ENCODE results near the gene STPG2.
"Not testable (repeated sequence)": the region's sequence is repeated elsewhere in the genome, so short reads cannot be mapped to it uniquely, and the experiment has no call there.

Gene STPG2

DNA sequence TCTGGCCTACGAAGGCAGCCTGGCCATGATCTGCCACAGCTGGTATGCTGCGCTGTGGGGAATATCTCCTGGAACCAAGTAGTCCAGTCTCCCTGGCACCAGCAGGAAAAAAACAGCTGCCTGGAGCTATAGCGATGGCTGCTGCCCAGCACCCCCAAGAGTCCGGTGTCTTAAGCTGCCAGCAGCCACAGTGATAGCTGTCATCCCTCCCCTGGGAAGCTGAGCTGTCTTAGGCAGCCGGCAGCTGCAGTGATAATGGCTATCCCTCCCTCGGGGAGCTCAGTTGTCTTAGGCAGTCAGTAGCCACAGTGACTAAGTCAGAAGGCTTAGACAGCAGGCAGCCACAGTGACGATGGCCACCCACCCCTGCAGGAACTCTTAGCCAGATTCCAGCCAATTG is 205.1 kb downstream of the STPG2 start:
- DNase-seq: no peak

DNA sequence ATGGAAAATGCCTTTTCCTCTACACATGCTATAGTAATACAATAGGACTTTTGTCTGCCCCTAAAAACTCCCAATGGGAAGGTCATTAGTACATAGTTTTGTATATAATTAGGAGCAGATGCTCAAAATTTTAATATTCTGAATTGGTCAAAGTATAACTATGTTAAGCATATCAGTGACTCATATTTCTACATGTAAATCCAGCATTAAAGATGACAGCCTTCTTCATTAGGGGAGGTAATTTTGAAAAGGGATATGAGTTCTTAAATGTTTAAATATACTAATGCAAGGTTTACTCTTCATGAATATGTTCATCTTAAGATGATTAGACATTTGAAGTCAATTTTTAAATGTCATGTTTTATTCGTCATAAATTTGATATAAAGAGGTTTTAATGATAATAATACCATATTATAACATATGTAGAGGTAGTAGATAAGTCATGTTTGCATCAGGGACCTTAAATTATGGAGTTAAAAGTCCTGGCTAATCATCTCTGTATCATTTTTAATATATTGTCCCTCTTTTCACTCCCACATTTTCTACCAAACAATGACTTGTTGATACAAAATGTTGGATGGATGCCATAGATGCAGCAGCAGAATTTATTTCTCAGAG is 218.8 kb downstream of the STPG2 start:
- no peak for DNase-seq

DNA sequence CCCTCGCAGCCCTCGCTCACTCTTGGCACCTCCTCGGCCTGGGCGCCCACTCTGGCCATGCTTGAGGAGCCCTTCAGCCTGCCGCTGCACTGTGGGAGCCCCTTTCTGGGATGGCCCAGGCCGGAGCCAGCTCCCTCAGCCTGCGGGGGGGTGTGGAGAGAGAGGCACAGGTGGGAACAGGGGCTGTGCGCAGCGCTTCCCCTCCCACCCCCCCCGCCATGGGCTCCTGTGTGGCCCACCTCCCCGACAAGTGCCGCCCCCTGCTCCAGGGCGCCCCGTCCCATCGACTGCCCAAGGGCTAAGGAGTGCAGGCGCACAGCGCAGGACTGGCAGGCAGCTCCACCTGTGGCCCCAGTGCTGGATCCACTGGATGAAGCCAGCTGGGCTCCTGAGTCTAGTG is 220.2 kb downstream of the STPG2 start:
- no peak for DNase-seq

DNA sequence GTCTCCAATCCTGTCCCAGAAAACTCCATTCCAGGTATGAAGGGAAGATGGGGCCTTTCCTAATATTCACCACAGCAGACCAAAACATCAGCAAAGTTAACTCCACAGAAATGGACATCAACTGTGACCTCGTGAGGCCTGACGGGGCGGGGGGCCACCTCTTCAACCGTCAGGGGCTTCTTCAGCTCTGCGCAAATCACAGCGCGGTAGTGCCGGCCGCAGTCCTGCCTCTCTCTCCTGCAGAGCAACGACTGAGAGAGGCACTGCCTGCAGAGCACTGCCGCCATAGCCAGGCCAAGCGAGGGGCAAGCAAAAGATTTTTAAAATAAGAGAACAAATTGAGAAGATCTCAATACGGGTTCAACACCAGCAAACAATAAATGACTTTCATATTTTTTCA is 226.2 kb downstream of the STPG2 start:
- DNase-seq: no peak

DNA sequence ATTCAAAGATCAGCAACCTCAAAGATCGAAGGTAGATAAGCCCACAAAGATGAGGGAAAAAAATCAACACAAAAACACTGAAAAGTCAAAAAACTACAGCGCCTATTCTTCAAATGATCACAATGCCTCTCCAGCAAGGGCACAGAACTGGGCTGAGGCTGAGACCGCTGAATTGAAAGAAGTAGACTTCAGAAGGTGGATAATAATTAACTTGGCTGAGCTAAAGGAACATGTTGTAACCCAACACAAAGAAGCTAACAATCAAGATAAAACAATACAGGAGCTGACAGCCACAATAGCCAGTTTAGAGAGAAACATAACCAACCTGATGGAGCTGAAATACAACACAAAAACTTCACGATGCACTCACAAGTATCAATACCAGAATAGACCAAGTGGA is 231.1 kb downstream of the STPG2 start:
- DNase-seq: no peak

DNA sequence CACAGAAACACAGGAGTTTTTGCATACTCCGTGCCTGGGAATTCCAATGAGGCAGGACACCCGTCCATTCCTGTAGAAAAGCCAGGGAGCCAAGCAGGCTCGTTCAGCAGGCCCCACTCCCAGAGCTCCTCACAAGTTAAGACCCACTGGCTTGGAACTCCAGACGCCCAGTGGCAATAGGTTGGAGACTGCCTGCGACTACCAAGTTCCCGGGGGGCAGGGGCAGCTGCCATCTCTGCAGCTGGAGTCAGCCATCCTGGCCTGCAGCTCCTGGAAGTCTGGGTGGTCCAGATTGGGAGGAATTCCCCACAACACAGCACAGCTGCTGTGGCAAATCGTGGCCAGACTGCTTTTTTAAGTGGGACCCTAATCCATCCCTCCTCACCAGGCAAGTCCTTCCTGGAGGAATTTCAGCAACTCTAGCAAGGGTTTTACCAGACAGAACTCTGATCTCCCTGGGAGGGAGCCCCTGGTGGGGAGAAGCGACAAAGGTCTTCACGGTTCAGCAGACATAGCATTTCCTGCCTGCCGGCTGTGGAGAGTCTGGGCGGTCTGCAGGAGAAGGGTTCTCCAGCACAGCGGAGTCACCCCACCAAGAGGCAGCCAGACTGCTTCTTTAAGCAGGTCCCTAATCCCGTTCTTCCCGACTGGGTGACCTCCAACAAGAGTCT is 231.9 kb downstream of the STPG2 start:
- DNase-seq: no peak

DNA sequence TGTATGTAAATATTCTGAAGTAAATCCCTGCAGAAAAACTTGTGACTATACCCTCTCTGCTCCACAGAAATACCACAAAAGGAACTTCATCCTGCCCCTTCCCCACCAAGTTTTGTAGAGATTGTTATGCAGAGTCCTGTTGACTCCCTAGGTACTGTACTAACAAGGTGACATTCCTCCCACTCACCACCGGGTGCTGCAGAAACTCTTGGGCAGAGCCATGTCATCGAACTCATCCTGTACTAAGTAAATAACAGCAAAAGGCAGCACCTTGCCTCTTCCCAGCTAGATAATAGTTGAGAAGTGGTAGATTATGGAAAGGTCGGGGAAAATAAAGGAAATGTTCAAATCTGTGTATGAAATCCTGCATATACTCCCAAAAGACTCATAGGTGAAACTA is 233.3 kb downstream of the STPG2 start:
- no peak for DNase-seq

DNA sequence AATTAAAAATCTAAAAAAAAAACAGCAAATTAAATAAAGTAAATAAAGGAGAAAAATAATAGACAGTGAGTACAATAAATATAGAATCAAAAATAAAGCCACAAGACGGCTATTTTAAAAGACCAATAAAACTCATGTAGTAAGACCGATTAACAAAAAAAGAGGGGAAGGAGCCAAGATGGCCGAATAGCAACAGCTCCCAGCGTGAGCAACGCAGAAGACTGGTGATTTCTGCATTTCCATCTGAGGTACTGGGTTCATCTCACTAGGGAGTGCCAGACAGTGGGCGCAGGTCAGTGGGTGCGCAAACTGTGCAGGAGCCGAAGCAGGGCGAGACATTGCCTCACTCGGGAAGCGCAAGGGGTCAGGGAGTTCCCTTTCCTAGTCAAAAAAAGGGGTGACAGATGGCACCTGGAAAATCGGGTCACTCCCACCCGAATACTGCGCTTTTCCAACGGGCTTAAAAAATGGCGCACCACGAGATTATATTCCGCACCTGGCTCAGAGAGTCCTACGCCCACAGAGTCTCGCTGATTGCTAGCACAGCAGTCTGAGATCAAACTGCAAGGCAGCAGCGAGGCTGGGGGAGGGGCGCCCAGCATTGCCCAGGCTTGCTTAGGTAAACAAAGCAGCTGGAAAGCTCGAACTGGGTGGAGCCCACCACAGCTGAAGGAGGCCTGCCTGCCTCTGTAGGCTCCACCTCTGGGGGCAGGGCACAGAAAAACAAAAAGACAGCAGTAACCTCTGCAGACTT is 239.7 kb downstream of the STPG2 start:
- not testable (repeated sequence) for DNase-seq

DNA sequence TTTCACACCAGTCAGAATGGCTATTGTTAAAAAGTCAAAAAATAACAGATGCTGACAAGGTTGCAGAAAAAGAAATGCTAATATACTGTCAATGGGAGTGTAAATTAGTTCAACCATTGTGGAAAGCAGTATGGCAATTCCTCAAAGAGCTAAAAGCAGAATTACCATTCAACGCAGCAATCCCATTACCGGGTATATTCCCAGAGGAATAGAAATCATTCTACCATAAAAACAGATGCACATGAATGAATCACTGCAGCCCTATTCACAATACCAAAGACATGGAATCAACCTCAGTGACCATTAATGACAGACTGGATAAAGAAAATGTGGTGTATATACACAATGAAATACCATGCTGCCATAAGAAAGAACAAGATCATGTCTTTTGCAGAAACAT is 243.0 kb downstream of the STPG2 start:
- no peak for DNase-seq

DNA sequence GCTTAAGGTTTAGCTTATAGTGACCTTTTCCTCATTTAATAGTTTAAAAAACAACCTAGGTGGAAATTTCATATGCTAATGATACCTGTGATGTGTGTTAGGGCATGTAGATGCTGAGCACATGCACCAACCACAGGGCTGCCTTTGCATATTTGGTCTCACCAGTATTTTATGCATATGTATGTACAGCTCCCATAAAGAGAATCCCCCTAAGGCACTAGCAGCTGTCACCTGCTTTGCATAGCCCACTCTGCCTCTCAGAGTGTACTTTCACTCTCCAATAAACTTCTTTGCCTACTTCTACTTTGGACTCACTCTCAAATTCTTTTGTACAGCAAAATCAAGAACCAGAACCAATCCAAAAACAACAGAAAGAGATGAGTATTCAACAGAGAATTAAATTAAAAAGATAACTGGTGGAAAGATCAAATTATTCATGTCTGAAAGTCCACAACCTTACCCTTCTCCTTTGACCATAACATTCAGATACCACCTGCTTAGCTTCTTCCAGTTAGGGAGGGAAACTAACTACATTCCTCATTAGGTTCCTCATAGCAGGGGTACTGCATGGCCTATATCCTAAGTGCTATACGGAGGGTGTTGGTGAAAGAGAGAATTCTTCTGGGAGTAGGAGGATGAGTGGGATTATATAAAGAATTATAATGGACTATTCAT is 250.5 kb downstream of the STPG2 start:
- no peak for DNase-seq

DNA sequence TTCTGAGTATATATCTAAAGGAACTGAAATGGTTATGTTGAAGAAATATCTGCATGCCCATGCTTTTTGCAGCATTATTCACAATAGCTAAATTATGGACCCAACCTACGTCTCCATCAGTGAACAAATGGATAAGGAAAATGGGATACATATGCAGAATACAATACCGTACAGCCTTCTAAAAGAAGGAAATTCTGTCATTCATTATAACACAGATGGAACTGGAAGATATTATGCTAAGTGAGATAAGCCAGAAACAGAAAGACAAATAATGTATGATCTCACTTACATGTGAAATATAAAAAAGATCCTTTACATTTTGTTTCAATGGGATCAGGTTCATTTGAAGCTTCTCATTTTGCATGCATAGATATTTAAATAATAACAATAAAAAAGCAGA is 263.3 kb downstream of the STPG2 start:
- DNase-seq: no peak

DNA sequence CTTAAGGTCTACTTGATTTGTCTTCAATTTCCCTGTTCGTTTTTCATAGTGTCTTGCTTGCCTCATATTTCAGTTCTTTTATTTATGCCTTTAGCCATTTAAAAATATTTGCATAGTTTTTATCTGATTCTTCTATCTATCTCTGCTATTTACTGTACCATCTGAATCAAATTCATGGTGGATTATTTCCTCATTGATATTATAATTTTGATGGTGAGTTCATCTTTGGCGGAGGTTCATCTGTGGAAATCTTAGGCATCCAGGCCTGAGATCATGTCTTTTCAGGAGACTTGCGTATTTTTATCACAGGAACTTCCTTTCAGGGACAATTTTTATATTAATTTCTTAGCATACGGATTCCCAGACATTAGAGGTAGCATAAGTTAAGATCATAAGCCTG is 275.2 kb downstream of the STPG2 start:
- no peak for DNase-seq

DNA sequence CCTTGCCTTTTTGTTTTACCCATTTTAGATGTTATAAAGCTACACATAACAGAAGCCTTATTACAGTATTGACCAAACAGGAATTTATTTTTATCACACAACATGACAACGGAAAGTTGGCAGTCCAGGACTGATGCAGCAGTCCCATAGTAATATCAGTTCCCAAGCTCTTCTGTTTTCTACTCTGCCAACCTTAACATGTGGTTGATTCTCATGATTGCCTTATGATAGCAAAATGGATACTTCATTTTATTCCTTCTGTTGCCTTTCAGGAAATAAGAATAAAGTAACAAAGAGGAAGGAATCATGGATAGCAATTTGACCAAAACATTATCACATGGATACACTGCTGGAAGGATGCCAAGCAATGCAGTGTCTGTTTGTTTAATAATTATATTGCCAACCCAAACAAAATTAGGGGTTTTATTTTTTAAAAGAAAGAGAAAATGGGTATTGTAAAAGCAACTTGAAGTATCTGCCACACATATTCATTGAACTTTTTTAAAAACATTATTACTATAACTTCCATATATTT is 275.7 kb downstream of the STPG2 start:
- DNase-seq: no peak

DNA sequence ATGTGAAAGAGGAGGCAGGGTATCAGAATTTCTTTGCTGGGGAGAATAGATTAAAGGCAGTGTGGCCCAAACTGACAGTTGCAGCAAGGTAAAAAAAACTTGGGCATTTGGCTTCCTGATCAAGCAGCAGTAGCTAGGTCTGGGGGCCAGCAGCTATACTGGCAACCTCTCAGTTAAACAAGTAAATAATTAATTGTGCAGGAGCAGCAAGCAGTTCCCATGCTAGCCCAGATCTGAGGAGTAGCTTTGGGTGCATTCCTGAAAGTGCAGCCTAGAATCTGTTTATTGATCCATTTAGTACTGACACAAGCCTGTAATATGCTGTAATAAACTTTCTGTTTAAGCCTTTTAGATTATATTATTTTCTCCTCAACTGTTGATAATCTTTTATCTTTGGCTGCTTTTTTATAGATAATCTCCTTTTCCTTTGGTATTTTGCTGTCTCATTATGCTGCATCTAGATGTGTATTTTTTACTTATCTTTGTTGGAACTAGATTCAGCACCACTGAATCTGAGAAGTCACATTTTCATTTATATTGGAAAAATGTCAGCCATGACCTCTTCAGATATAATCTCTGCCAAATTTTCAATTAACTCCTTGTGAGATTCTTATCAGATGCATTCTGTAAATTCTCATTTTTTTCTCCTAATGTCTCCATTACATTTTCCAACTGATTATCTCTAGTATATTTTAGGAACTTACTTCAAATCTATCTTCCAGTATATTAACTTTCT is 276.3 kb downstream of the STPG2 start:
- no peak for DNase-seq

DNA sequence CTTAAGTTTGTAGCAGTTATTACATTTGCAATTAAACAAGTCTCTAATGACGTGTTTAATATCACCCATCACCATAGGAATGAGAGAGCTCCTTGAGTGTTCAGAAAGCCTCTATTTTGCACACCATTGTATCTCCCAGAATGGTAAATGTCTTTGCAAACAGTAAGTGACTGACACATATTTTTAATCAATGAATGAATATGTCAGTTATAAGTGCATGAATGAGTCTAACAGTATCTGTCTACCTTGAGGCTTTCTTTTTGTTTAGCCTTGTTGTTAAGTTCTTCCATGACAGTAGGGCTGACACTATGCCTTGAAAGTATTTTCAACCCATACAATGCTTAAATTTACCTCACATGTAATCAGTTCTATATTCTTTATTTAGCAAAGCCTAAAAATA is 292.2 kb downstream of the STPG2 start:
- no peak for DNase-seq

DNA sequence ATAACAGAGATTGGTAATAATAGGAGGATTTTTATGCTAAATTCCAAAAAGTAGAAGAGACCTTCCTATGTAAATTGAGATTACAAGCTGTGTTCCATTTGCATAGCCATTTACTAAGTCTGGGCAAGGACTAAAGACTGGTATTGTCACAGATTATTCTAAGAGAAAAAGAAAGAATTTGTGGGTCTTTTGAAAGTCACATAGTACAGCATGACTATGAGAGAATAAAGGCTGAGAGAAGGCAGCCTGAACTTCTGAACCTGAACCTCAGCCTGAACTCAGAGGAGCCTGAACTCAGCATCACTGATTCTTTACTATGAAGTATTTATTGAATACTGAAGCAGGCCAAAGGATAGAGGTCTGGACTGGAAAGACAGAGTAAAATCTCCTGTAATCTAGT is 297.5 kb downstream of the STPG2 start:
- DNase-seq: no peak

DNA sequence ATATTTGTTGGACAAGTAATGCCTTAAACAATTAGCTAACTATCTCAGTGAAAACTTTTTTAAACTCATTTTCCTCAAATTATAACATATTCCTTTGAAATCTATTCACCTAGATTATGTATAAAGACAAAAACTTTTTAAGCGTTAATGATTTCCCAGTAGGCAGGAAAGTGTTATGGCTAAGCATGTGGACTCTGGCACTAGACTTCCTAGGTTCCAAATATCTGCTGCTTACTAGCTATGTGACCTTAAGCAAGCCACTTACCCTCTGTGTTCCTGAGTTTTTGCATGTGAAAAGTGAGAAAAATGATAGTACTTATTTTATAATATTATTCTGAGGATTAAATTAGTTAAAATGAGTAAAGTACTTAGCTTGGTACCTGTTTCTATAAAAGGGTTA is 301.8 kb downstream of the STPG2 start:
- DNase-seq: no peak

DNA sequence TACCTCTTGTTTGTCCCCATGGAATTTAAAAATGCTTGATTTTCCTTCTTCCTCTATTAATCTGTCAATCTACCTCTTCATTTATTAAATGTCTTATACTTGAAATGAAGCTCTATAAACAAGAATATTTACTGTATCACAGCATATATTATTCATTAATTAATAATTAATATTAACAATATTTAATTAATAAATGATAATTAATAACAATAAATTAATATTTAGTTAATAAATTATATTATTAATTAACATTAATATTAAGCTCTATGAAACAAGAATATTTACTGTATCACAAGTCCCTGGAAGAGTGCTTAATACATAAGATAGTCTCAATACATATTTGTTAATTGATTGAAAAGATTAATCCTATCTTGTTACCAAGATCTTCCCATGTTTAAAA is 306.6 kb downstream of the STPG2 start:
- DNase-seq: no peak

DNA sequence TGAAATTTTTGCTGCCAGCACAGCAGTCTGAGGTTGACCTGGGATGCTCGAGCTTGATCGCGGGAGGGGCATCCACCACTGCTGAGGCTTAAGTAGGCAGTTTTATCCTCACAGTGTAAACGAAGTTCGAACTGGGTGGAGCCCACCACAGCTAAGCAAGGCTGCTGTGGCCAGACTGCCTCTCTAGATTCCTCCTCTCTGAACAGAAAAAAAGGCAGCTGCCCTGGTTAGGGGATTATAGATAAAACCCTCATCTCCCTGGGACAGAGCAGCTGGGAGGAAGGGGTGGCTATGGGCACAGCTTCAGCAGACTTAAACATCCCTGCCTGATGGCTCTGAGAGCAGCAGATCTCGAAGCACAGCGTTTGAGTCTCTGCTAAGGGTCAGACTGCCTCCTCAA is 314.6 kb downstream of the STPG2 start:
- no peak for DNase-seq

DNA sequence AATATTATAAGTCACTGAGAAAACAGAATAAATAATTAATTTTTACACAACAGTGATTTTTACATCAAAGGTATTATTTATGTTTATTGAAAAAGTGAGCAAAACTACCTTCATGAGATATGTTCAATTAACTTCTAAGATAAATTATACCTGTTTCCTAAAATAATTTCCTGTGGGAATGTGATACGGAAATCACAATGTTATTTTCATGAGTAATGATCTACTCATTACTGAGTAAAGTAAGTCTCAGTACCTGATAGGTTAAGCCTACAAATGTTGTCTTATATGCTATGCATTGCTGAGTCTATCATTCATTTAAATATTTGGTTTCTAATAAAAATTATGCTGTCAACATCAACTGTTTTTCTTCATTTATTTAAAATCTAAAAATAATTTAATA is 324.0 kb downstream of the STPG2 start:
- DNase-seq: no peak

DNA sequence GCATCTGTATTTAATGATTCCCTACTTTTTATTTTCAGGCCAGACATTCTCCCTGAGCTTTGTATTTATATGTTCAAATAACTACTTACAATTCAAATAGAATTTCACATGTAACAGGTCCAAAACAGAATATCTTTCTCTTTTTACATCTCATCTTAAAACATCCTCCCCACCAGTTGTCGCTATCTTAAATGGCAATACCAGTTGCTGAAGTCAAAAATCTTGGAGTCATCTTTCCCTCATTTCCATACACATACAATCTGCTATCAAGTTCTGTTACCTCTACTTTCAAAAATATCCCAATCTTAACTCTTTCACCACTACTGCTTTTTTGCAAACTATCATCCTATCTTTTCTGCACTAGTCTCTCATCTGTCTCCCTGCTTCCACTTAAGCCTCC is 330.5 kb downstream of the STPG2 start:
- DNase-seq: no peak

DNA sequence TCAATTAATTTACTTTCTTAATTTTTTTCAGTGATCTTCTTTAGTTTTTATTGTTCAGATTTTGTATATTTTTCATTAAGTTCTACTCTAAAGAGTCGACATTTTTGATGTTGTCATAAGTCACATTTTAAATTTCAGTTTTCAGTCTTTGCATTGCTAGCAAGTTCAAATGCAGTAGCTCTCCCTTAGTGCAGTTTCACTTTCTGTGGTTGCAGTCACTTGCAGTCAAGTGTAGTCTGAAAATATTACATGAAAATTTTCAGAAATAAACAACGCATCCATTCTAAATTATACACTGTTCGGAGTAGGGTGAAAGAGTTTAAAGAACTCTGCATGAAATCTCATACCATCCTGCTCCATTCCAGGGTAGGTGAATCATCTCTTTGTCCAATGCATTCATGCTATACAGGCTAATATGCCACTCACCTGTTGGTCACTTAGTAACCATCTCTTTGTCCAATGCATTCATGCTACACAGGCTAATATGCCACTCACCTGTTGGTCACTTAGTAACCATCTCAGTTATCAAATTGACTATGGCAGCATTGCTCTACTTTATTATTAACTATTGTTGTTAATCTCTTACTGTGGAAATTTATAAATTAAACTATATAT is 356.9 kb downstream of the STPG2 start:
- DNase-seq: no peak

Measured in SIG-M5 (cell line).